PC-9 (cell line): ENCODE data around the gene ZBTB7C. TPM values are rescaled to one million over a fixed set of nuclear protein-coding genes. Genes with fewer than 3 reads are reported as not detected.

Source experiments
- BruUV-seq: library from RNA; stranded (reverse); fragments of 400-500 nt; replicated peaks from 2 replicates; lab custom pipeline; 2021; lab: Mats Ljungman, UMichigan
- CTCF ChIA-PET: fragments of 300-600 bp; sonication (Branson Sonifier 250); formaldehyde crosslinking; loops from one replicate; lab custom pipeline; 2022; ENCODE audit warnings: antibody characterized with exemption; lab: Charles Lee
- POLR2A ChIA-PET: fragments of 300-600 bp; sonication (Branson Sonifier 250); formaldehyde crosslinking; loops from one replicate; lab custom pipeline; 2022; ENCODE audit warnings: antibody characterized with exemption; ENCODE audit not compliant: unreplicated experiment; lab: Charles Lee
- DNase-seq, 2 experiments: peaks; one replicate each; pipeline versions ENCODE4 v3.0.0 to v3.0.0-alpha.2; 2015 to 2022; ENCODE audit warnings: mixed read lengths in 1 of 2
- H2AFZ ChIP-seq: fragments of 200-600 bp; sonication (generic); 2 replicates; pipeline ENCODE4 v1.8.1; 2017; ENCODE audit warnings: antibody characterized with exemption
- H3F3A ChIP-seq: fragments of 200-600 bp; sonication (generic); 2 replicates; pipeline ENCODE4 v1.8.1; 2017; ENCODE audit warnings: antibody characterized with exemption, mild to moderate bottlenecking, low read depth; ENCODE audit not compliant: insufficient read depth
- H3K27ac ChIP-seq: fragments of 200-600 bp; sonication (generic); 2 replicates; pipeline ENCODE4 v1.6.1; 2016; ENCODE audit warnings: mixed run types
- H3K27me3 ChIP-seq: fragments of 200-600 bp; sonication (generic); 2 replicates; pipeline ENCODE4 v1.6.1; 2016; ENCODE audit warnings: low read depth, mixed run types; ENCODE audit not compliant: insufficient read depth
- H3K36me3 ChIP-seq: fragments of 200-600 bp; sonication (generic); 2 replicates; pipeline ENCODE4 v1.6.1; 2016; ENCODE audit warnings: low read depth, mixed run types
- H3K4me1 ChIP-seq: fragments of 200-600 bp; sonication (generic); replicated peaks from 2 replicates; pipeline ENCODE4 v1.6.1; 2016; ENCODE audit warnings: mixed run types; ENCODE audit not compliant: insufficient read depth
- H3K4me2 ChIP-seq: fragments of 200-600 bp; sonication (generic); 2 replicates; pipeline ENCODE4 v1.6.1; 2017; ENCODE audit warnings: mixed run types
- H3K4me3 ChIP-seq: fragments of 200-600 bp; sonication (generic); 2 replicates; pipeline ENCODE4 v1.6.1; 2016; ENCODE audit warnings: mixed run types
- H3K79me2 ChIP-seq: fragments of 200-600 bp; sonication (generic); 2 replicates; pipeline ENCODE4 v1.6.1; 2017; ENCODE audit warnings: low read depth, mixed run types
- H3K9me2 ChIP-seq: fragments of 200-600 bp; sonication (generic); 2 replicates; pipeline ENCODE4 v1.8.1; 2017; ENCODE audit warnings: mild to moderate bottlenecking; ENCODE audit not compliant: insufficient read depth
- H3K9me3 ChIP-seq: fragments of 200-600 bp; sonication (generic); 2 replicates; pipeline ENCODE4 v1.8.1; 2016; ENCODE audit warnings: low read depth; ENCODE audit not compliant: insufficient read depth
- H4K20me1 ChIP-seq: fragments of 200-600 bp; sonication (generic); 2 replicates; pipeline ENCODE4 v1.8.1; 2017; ENCODE audit not compliant: insufficient read depth
- EZH2 ChIP-seq: fragments of 200-600 bp; sonication (generic); IDR thresholded peaks from 2 replicates; pipeline ENCODE4 v1.8.0; 2017; ENCODE audit warnings: antibody characterized with exemption, low read depth
- intact Hi-C: fragments of 100-400 bp; cut with micrococcal nuclease; formaldehyde crosslinking; loops from one replicate; pipeline ENCODE4 v1.10.0; 2022; ENCODE audit not compliant: unreplicated experiment
- total RNA-seq: library from RNA; stranded (reverse); gene quantifications from 2 replicates; pipeline ENCODE4 v1.2.3, GENCODE V29; 2021
- TF ChIP-seq, protein P1 (sequence below): fragments of 200-600 bp; sonication (generic); conservative IDR thresholded peaks from 2 replicates; pipeline ENCODE4 v1.6.1; 2017; ENCODE audit warnings: mixed run types, antibody characterized with exemption, mild to moderate bottlenecking, moderate library complexity

The ZBTB7C gene
- total RNA-seq, 1 experiment from 2014 or later: not detected

DNA sequence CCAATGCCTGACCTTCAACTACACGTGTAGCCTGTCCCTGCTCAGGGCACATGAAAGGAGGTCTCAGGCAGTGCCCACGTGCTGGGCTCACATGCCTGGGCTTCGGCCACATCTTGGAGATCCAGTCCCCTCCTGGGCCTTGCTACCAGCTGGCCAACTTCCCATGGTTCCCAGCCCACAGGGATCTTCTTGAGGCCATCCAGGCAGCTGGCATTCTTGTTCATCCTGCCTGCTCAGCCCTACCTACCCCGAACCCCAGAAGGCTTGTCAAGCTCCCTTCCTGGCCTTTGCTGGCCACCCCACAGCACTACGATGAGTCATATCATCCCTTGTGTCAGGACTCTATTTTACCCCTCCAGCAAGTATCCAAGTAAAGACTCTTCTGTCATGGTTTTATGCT lies 97.1 kb downstream of the ZBTB7C start:
- Histone ChIP-seq H3K4me3 (no peak overlapping the region), H3F3A (no peaks in the 10 kb centered on the region), H3K9me2 (no peaks in the 10 kb centered on the region), H4K20me1 (no peaks in the 10 kb centered on the region), H2AFZ (no peak overlapping the region), H3K4me1 (peaks cover 28% of the 10 kb centered on the region), H3K9me3 (no peaks in the 10 kb centered on the region), H3K27ac (no peak overlapping the region), H3K36me3 (no peaks in the 10 kb centered on the region), H3K79me2 (no peaks in the 10 kb centered on the region), H3K4me2 (no peak overlapping the region), H3K27me3 (no peaks in the 10 kb centered on the region)
- ChIA-PET CTCF (no interaction called here), POLR2A (no interaction called here)
- no peak for TF ChIP-seq EZH2
- TF ChIP-seq, protein P1, sequence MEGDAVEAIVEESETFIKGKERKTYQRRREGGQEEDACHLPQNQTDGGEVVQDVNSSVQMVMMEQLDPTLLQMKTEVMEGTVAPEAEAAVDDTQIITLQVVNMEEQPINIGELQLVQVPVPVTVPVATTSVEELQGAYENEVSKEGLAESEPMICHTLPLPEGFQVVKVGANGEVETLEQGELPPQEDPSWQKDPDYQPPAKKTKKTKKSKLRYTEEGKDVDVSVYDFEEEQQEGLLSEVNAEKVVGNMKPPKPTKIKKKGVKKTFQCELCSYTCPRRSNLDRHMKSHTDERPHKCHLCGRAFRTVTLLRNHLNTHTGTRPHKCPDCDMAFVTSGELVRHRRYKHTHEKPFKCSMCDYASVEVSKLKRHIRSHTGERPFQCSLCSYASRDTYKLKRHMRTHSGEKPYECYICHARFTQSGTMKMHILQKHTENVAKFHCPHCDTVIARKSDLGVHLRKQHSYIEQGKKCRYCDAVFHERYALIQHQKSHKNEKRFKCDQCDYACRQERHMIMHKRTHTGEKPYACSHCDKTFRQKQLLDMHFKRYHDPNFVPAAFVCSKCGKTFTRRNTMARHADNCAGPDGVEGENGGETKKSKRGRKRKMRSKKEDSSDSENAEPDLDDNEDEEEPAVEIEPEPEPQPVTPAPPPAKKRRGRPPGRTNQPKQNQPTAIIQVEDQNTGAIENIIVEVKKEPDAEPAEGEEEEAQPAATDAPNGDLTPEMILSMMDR: no peak
- intact Hi-C loops: no loop called here
- BruUV-seq: no TSS peak
- DNase-seq: no peak

DNA sequence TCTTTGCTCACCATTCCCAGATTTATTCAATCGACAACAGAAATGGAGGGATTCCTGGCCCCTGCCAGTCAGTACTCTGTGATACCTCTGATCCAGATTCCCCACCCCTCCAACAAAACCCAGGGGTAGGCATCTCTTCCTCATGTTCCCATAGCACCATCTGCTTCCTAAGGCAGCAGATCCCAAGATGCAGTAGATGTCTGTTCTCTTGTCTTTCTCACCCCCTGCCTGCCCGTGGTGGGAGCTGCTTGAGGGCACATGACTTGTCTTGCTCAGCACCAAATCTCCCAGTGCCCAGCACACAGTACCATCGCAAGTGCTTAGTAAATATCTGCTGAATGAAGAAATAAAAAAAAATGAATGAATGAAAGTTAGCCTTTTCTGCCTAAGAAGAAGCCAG lies 98.2 kb downstream of the ZBTB7C start:
- Histone ChIP-seq H3K4me2 (no peak overlapping the region), H3K9me2 (no peaks in the 10 kb centered on the region), H3K79me2 (no peaks in the 10 kb centered on the region), H3K27me3 (no peaks in the 10 kb centered on the region), H4K20me1 (no peaks in the 10 kb centered on the region), H3K4me3 (no peak overlapping the region), H3K4me1 (peaks cover 33% of the 10 kb centered on the region), H3F3A (no peaks in the 10 kb centered on the region), H3K36me3 (no peaks in the 10 kb centered on the region), H3K27ac (no peak overlapping the region), H3K9me3 (no peaks in the 10 kb centered on the region), H2AFZ (no peak overlapping the region)
- DNase-seq: no peak
- POLR2A ChIA-PET: no interaction called here
- CTCF ChIA-PET: no interaction called here
- TF ChIP-seq, protein P1: no peak
- no peak for TF ChIP-seq EZH2
- BruUV-seq: no TSS peak
- intact Hi-C loops: no loop called here

DNA sequence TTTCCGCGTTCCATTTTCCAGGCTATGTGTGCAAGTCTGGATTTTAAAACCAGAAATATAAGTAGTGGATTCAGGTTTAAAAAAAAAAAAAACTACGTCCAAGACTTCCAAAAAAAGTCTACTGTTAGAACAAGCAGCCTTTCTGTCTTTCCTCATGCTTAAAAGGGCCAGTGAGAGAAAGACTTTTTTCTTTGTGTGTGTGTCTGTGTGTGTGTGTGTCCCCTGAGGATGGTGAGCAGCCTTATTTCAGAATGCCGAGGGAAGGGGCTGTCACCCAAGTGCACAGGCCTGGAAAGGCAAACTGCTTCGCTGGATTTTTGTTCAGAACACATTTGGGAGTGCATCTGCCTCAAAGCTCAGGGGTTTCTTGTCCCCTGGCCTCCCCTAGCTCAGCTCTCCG lies 98.8 kb downstream of the ZBTB7C start:
- no peak for TF ChIP-seq EZH2
- Histone ChIP-seq H3K27me3 (no peaks in the 10 kb centered on the region), H4K20me1 (no peaks in the 10 kb centered on the region), H3K36me3 (no peaks in the 10 kb centered on the region), H3K4me3 (no peak overlapping the region), H3K79me2 (no peaks in the 10 kb centered on the region), H3K9me2 (no peaks in the 10 kb centered on the region), H3K4me2 (no peak overlapping the region), H2AFZ (no peak overlapping the region), H3K9me3 (no peaks in the 10 kb centered on the region), H3K4me1 (peaks cover 33% of the 10 kb centered on the region), H3K27ac (no peak overlapping the region), H3F3A (no peaks in the 10 kb centered on the region)
- DNase-seq: no peak
- intact Hi-C loops: no loop called here
- CTCF ChIA-PET: no interaction called here
- no TSS peak for BruUV-seq
- POLR2A ChIA-PET: no interaction called here
